Stimulated activated naive CD8-positive, alpha-beta T cell treated with anti-CD3 and anti-CD28 coated beads, Interleukin-15, amount 100 ng/mL, for 72 hours (primary cell): ENCODE measurements around the gene CLDN18.
A peak's percentile ranks its signal among the peaks of the same experiment; 100 is the strongest.

Experiments used
- ATAC-seq: fragments of 150-1000 bp; cut with Tn5 transposase; 2 replicates; pipeline ENCODE4 v1.10.0; 2021; ENCODE audit warnings: mild to moderate bottlenecking, moderate library complexity
- DNase-seq, 2 donors: peaks; one replicate each; pipeline ENCODE4 v3.0.0; 2021 to 2022
- H3K27ac Mint-ChIP-seq, 2 donors: one replicate each; pipeline ENCODE4 v1.8.0; 2022; ENCODE audit warnings: mild to moderate bottlenecking in 2 of 2, mixed read lengths in 2 of 2, moderate library complexity in 2 of 2
- H3K27me3 Mint-ChIP-seq: one replicate; pipeline ENCODE4 v1.8.0; 2022; ENCODE audit warnings: mixed read lengths
- H3K4me1 Mint-ChIP-seq: one replicate; pipeline ENCODE4 v1.8.0; 2022; ENCODE audit warnings: mild to moderate bottlenecking, mixed read lengths
- H3K4me3 Mint-ChIP-seq, 2 donors: one replicate each; pipeline ENCODE4 v1.8.0; 2022; ENCODE audit warnings: mild to moderate bottlenecking in 2 of 2, mixed read lengths in 2 of 2, moderate library complexity in 1 of 2
- H3K9me3 Mint-ChIP-seq, 2 donors: one replicate each; pipeline ENCODE4 v1.8.0; 2022; ENCODE audit warnings: mixed read lengths in 2 of 2

Gene CLDN18

DNA sequence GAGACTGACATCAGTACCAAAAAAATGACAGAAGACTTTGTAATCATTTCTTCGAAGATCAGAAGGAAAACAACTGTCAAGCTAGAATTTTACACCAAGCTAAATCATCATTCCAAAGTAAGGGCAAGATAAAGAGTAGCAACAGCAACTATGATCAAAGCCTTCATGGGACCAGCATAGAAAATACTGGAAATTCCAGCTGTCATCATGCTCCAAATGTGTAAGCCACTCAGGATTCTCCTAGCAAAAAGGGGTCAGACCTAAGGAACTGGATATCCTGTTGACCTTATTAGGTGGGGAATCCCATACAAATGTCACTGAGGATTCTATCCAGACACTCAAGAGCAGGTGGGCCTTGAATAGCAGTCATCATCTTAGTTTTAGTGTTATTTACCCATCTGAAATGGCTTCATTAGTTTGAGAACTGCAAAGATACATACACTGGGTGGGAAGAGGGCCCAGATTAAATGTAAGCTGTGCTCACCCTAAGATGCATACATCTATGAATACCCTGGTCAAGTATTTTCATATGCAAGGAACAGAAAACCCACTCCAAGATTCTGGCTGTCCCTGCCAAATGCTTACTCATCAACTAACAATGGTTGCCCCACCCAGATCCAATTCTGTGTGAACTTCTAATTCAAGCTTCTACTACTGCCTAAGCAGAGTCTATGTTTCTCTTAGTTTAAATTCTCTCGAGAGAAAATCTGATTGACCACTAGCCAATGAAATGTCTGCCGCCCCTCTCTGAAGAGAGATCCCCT lies 33.5 kb downstream of the CLDN18 start:
- DNase-seq, result no peak
- Mint-ChIP-seq H3K27me3 (peaks cover 54% of the 10 kb centered on the region), H3K27ac (no peak overlapping the region), H3K4me1 (no peaks in the 10 kb centered on the region), H3K9me3 (no peaks in the 10 kb centered on the region), H3K4me3 (no peak overlapping the region)
- no peak for ATAC-seq

DNA sequence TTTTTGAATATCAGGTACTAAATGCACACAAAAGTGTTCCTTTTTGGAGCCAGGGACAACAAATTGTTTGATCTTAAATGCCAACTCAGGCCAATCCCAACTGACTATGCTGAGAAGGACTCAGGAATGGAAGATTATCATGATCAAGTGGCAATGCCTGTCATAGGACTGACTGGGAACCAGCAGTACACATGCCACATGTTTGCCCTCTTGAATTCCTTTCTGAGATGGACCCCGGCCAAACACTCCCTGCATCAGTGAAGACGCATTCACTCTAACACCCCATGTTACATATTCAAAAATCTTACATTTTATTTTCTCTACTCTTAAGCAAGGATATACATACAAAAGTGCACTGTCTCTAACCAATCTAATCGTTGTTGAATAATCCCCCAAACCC lies 36.1 kb downstream of the CLDN18 start:
- H3K4me1 Mint-ChIP-seq, result no peaks in the 10 kb centered on the region
- no peak for DNase-seq
- no peak overlapping the region for H3K27ac Mint-ChIP-seq
- H3K4me3 Mint-ChIP-seq, result no peak overlapping the region
- peaks cover 36% of the 10 kb centered on the region for H3K27me3 Mint-ChIP-seq
- no peak for ATAC-seq
- peaks cover 5 to 6% of the 10 kb centered on the region in 2 donors for H3K9me3 Mint-ChIP-seq

DNA sequence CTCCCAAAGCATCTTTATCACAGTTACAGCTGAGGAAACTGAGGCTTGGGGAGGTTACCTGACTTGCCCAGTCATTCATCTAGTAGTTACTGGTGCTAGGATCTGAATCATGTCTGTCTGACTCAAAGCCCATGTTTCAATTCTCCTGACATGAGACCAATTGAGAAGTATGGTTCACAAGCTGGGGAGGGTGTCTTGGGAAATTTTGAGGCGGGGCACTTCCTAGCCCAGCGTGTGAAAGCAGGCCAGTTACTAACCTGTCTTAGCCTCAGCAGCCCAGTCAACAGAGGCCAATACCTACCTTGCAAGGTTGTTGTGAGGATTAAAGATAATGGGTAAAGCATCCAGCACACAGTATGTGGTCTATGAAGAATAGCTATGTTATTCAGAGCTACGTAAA lies 37.0 kb downstream of the CLDN18 start:
- no peak overlapping the region for H3K27ac Mint-ChIP-seq
- peaks cover 5 to 6% of the 10 kb centered on the region in 2 donors for H3K9me3 Mint-ChIP-seq
- peaks cover 37% of the 10 kb centered on the region for H3K27me3 Mint-ChIP-seq
- H3K4me3 Mint-ChIP-seq, result no peak overlapping the region
- peak; percentile 37 for ATAC-seq
- H3K4me1 Mint-ChIP-seq, result no peaks in the 10 kb centered on the region
- DNase-seq, result no peak

DNA sequence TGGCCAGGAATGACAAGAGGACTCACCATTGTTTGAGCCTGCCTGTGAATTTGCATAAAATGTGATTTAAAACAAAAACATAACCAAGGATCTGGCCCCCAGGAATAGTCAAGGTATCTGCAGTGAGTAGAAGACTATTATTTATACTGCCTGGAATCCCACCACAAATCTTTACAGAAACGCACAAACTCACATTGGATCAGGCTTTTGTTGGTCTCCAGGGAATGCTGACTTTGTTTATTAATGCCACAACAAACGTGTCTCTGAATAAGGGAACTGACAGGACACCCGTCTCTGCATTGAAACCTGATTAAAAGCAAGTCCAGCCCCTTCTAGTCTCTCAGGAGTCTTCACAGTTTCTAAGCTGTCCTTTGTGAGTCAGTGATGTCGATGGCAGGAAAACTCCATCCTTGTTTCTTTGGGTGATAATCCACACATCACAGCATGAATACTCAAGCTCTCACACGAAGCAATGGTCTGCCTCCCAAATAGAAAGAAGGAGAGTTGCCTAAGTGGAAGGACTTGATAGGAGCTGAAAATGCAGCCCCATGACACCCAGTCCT lies 37.7 kb downstream of the CLDN18 start:
- no peak for DNase-seq
- Mint-ChIP-seq H3K4me1 (no peaks in the 10 kb centered on the region), H3K27me3 (peaks cover 44% of the 10 kb centered on the region), H3K27ac (no peak overlapping the region), H3K4me3 (no peak overlapping the region), H3K9me3 (peaks cover 5 to 6% of the 10 kb centered on the region in 2 donors)
- ATAC-seq, result no peak

DNA sequence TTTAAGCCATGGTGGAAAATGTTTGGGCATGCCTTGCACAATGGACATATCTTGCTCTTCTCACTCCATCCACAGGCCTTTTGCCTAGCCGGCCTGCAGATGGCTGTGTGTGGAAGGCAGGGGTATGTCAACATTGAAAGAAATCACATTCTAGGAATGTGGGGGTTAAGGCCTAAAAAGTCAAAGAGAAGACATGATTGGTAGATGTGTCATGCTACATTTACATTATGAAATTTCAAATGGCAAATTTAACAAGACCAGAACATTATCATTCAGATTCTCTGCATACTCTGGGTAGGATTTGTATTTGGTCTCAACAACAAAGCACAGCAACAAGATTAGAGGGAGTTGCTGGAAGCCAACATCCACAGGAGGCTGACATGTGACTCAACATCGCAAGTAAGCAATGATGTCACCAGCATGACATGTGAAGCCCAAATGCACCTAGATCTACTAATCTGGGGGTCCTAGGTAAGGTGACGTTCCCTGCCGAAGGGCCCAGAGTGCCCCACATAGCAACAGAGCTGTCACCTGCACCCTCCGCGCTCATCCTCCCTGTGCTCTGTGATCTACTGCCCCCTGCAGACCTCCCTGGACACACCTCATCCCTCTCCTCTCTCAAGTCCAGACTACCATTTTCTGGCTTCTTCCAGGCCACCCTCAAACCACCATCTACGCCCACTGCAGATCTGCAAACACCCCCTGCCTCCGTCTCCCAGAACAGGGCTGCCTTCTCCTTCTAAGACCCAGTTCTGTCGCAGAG lies 39.4 kb downstream of the CLDN18 start:
- peaks cover 46% of the 10 kb centered on the region for H3K27me3 Mint-ChIP-seq
- H3K4me3 Mint-ChIP-seq, result no peak overlapping the region
- no peak overlapping the region for H3K27ac Mint-ChIP-seq
- no peaks in the 10 kb centered on the region for H3K4me1 Mint-ChIP-seq
- peaks cover 5 to 6% of the 10 kb centered on the region in 2 donors for H3K9me3 Mint-ChIP-seq
- ATAC-seq (no peak), DNase-seq (no peak)

DNA sequence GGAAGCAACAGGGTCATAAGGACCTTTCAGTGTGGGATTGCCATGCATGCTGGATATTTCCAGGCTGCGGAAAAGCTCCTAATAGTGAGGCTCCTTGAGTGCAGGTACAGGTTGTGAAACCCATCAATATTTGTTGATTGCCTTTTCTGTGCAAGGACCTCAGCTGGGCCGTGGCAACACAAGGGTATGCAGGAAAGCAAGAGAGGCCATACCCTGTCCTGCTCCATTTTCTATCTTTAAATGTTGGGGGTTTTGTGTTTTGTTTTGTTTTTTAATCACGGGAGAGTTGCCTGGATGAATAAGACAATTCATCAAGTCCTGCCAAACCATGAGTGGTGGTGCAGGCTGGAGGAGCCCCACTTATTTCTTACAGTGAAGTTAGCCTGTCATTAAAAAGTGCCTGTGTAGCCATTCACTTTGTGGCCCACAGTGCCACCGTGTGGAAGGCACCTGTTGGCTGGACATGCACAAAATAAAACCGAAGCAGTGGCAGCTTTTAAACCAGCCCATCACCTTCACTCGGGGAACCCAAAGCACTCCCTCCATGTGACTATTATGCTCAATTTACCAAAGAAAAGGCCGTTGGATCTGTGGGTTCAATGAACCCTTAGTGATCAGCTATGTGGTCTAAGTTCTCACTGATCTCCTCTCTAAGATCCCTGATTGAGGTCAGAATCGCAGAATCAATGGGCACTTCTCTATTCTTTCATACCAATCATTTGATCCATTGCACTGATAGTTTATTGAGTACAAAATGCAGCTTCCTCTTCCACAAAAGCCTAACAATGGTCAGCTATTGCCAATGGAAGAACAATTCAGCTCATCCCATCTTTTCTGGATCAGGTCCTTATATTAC lies 42.2 kb downstream of the CLDN18 start:
- DNase-seq, result peak; percentile 16 to 37
- Mint-ChIP-seq H3K9me3 (peaks cover 5 to 6% of the 10 kb centered on the region in 2 donors), H3K27me3 (peaks cover 43% of the 10 kb centered on the region), H3K27ac (no peak overlapping the region), H3K4me1 (no peaks in the 10 kb centered on the region), H3K4me3 (no peak overlapping the region)
- peak; percentile 56 for ATAC-seq

DNA sequence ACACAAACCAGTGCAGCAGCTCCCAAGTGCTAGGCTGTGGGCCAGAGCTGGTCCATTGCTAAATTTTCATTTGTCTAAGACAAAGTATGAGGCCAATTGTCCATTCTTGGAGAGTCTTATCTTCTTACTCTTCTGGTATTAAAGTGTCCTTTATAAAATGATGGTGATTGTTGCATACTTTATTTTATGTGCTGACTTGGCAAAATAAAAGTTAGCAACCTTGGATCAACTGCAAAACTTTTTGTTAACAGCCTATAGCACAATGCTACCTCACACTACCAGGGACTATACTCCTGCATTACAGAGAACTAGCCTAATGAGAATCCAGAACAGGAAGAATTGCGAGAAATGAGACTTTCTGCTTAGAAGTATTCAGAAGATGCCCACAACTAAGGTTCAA lies 44.1 kb downstream of the CLDN18 start:
- DNase-seq (no peak), ATAC-seq (no peak)
- H3K27ac Mint-ChIP-seq, result no peak overlapping the region

DNA sequence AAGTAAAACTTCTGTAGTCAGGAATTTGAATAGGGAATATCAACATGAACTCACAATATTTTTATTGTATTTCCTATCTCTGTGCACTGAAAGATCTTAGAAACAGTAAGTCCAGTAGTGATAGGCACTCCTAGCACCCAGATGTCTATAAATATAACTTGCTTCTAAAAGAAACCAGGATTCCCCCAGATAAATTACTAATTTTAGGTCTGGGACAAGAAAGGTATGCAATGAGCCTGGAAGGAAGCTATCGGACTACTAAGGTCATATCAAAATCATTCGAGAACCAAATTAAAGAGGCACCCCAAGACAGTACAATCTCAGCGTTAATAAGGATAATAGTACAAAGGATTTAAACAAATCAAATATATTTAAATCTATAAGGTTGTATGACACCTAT lies 47.4 kb downstream of the CLDN18 start:
- ATAC-seq (no peak), DNase-seq (no peak)
- Mint-ChIP-seq H3K27me3 (peaks cover 38% of the 10 kb centered on the region), H3K4me3 (no peak overlapping the region), H3K9me3 (no peaks in the 10 kb centered on the region), H3K27ac (no peak overlapping the region), H3K4me1 (no peaks in the 10 kb centered on the region)

More for the DNA sequence above, 44.1 kb downstream of the CLDN18 start:
- Mint-ChIP-seq H3K4me3 (no peak overlapping the region), H3K4me1 (no peaks in the 10 kb centered on the region), H3K27me3 (peaks cover 50% of the 10 kb centered on the region), H3K9me3 (peaks cover 5 to 6% of the 10 kb centered on the region in 2 donors)

DNA sequence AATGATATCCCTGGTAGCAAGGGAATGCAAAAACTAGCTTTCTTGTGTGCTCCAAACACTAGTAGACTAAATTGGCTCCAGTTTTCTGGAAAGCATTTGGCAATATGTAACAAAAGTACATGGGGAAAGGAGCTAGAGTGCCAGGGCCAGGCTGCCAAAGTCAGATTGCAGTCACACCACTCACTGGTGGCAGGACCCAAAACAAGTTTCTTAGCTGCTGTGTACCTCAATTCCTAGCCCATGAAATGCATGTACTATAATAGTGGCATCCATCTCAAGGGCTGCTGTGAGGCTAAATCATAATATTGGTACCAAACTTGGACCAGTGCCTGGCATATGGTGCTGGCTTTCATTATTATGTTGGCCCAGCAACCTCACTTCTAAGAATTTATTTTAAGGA lies 49.3 kb downstream of the CLDN18 start:
- Mint-ChIP-seq H3K27ac (no peak overlapping the region), H3K9me3 (no peaks in the 10 kb centered on the region), H3K4me3 (no peak overlapping the region), H3K27me3 (peaks cover 34% of the 10 kb centered on the region), H3K4me1 (no peaks in the 10 kb centered on the region)
- DNase-seq, result no peak
- ATAC-seq, result no peak

DNA sequence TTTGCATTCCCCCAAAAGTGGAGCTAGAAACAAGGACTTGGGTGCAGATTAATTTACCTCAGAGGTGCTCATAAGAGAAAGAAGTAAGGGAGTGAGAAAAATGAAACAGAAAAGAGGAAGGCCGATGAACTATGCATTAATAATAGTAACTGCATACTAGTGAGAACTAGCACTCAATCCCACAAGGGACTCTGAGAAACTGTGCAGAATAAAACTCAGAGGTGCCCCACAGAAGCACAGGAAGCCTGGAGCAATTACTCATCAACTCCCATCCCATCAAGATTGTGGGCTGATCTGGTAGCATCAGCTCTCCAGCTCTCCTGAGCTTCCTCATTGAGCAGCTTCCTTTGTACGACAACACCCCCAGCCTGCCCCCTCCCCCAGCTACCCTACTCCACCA lies 50.8 kb downstream of the CLDN18 start:
- DNase-seq, result no peak
- no peak for ATAC-seq
- H3K4me1 Mint-ChIP-seq, result peaks cover 8% of the 10 kb centered on the region
- H3K4me3 Mint-ChIP-seq, result no peak overlapping the region
- H3K27ac Mint-ChIP-seq, result no peak overlapping the region
- H3K9me3 Mint-ChIP-seq, result no peaks in the 10 kb centered on the region
- H3K27me3 Mint-ChIP-seq, result peaks cover 31% of the 10 kb centered on the region

DNA sequence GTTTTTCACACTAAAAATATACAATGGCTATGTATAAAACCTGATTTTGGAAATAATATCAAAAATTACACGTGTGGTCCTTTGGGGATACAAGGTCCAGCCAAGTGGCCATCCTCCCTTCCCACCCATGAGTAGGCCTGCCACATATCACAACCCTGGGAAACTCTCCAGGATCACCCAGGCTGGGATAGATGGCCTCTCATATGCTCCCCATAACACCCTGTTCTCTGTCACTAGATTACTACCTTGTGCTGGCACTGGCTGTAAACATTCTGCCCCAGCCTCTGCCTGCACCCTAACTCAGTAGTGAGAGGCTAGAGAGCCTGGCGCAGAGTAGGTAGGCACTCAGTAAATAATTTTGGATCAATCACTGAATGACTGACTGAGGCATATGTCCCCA lies 52.1 kb downstream of the CLDN18 start:
- DNase-seq (no peak), ATAC-seq (no peak)
- Mint-ChIP-seq H3K4me1 (peaks cover 20% of the 10 kb centered on the region), H3K27ac (no peak overlapping the region), H3K4me3 (no peak overlapping the region), H3K27me3 (peaks cover 23% of the 10 kb centered on the region), H3K9me3 (no peaks in the 10 kb centered on the region)

DNA sequence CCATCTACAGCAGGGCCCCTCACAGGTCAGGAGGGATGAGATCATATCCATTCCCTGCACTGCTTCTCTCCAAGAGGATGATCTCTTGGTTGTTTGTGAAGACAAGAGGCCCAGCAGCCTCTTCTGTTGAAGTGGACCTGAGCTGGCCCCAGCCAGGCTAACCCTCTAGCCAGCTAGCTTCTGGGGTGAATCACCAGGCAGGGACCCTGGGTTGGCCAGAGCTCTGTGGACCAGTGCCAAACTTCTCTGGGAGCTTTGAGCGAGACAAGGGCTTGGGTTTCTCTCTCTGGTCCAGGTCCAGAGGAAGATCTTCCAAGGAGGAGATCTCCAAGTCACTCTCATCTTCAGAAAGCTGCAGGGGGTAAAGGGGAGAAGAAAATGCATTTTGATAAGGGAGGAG lies 52.7 kb downstream of the CLDN18 start:
- ATAC-seq (no peak), DNase-seq (no peak)
- H3K27ac Mint-ChIP-seq, result no peak overlapping the region
- H3K4me3 Mint-ChIP-seq, result no peak overlapping the region
- H3K9me3 Mint-ChIP-seq, result no peaks in the 10 kb centered on the region
- H3K27me3 Mint-ChIP-seq, result peaks cover 23% of the 10 kb centered on the region
- H3K4me1 Mint-ChIP-seq, result peaks cover 20% of the 10 kb centered on the region

DNA sequence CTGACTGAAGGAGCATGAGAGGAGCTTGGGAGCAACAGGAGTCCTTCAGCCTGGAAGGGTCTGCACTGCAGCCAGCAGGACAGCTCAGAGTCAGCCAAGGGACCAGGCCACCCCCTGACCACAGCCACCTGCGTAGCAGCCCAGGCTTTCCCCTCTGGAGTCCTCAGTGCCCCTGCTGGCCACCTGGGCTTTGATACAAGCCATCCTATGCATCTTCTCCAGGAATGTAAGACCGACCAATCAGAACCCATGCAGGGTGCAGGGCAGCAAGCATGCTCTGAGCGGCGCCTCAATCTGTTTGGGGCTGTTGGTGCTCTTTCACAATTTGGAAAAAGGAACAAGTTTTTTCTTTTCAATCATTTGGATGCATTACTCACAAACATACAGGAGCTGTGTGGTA lies 53.5 kb downstream of the CLDN18 start:
- ATAC-seq (no peak), DNase-seq (no peak)
- peaks cover 20% of the 10 kb centered on the region for H3K4me1 Mint-ChIP-seq
- no peaks in the 10 kb centered on the region for H3K9me3 Mint-ChIP-seq
- H3K27me3 Mint-ChIP-seq, result peaks cover 22% of the 10 kb centered on the region
- no peak overlapping the region for H3K4me3 Mint-ChIP-seq
- no peak overlapping the region for H3K27ac Mint-ChIP-seq

DNA sequence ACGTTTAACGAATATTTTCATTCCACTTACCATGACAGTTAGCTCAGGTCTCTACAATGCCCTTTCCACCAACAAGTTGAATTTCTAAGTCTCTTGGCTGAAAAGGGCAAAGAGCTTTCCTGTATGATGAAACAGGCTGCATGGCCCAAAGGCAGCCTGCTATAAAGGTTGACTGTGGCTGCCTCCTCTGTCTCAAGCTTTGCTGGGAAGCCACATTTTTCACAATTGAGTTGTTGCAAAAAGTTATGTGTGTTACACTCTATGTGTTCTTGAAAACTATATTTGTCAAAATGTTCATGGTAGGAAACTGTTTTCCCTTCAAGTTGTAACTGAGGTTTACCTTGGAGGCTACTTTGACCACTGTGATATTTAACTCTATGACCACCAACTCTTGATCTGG lies 56.0 kb downstream of the CLDN18 start:
- peak overlapping the region; percentile 44 to 70 for H3K4me3 Mint-ChIP-seq
- peaks cover 35% of the 10 kb centered on the region for H3K27me3 Mint-ChIP-seq
- peak overlapping the region; percentile 89 to 96 for H3K27ac Mint-ChIP-seq
- H3K4me1 Mint-ChIP-seq, result peaks cover 20% of the 10 kb centered on the region
- DNase-seq (peak in 1 of 2 donors; percentile 64), ATAC-seq (peak; percentile 76)
- H3K9me3 Mint-ChIP-seq, result no peaks in the 10 kb centered on the region

DNA sequence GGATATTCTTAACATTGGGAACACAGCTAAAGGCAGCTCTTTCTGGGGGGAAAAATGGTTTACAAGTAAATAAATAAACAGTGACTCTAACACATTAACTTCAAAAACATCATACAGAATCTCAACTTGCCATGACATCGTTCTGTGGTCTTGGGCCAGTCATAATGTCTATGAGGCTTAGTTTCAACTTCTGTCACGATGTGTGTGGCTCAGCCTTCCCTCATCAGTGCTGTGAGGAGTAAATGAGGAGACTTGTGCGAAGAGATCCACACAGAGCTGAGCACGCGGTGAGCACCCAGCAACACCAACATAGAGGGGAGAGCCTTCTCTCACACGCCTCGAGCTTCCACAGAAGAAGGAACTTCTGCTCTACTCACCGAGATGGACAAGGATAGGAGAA lies 56.4 kb downstream of the CLDN18 start:
- peak; percentile 94 for ATAC-seq
- peak; percentile 43 to 78 for DNase-seq

More for the DNA sequence above, 56.4 kb downstream of the CLDN18 start:
- no peaks in the 10 kb centered on the region for H3K9me3 Mint-ChIP-seq
- peaks cover 20% of the 10 kb centered on the region for H3K4me1 Mint-ChIP-seq
- H3K27ac Mint-ChIP-seq, result peak overlapping the region; percentile 89 to 96
- H3K4me3 Mint-ChIP-seq, result peak overlapping the region; percentile 44 to 70
- peaks cover 39% of the 10 kb centered on the region for H3K27me3 Mint-ChIP-seq
